HEK293 (cell line): Measurements from ENCODE around the gene CYP4F11.

Experiments
- CTCF ChIA-PET: fragments of 350-600 bp; formaldehyde crosslinking; extraction: SDS; loops from one replicate; lab custom pipeline; 2021; ENCODE audit warnings: antibody characterized with exemption; lab: Yijun Ruan, JAX
- POLR2A ChIA-PET: fragments of 300-600 bp; formaldehyde crosslinking; extraction: SDS; loops from one replicate; lab custom pipeline; 2020; ENCODE audit warnings: antibody characterized with exemption, inconsistent platforms; lab: Yijun Ruan, JAX
- H3K27ac ChIP-seq: fragments of 200-500 bp; sonication (Bioruptor generic); 2 replicates; pipeline ENCODE4 v1.5.1; 2014; ENCODE audit warnings: low read depth, low read length, control low read depth, inconsistent platforms; ENCODE audit errors: extremely low read depth
- H3K36me3 ChIP-seq, 2 experiments: fragments of 200-500 bp in 1 of 2; sonication (Bioruptor generic) in 1 of 2; 1 replicate in 1 of 2; 2 replicates in 1 of 2; pipeline ENCODE4 v1.5.1; 2014 to 2017; ENCODE audit warnings: inconsistent platforms in 2 of 2, low read length in 2 of 2; ENCODE audit not compliant: control insufficient read depth in 2 of 2, insufficient read depth in 1 of 2
- H3K4me1 ChIP-seq: fragments of 200-500 bp; sonication (Bioruptor generic); 2 replicates; pipeline ENCODE4 v1.5.1; 2014; ENCODE audit warnings: mild to moderate bottlenecking, low read length, inconsistent platforms; ENCODE audit not compliant: control insufficient read depth, insufficient read depth
- H3K4me3 ChIP-seq: 2 replicates; pipeline ENCODE4 v1.5.1; 2011; ENCODE audit warnings: low read depth, mild to moderate bottlenecking, control low read depth, low read length, moderate library complexity
- H3K9me3 ChIP-seq: fragments of 200-500 bp; sonication (Bioruptor generic); 2 replicates; pipeline ENCODE4 v1.5.1; 2014; ENCODE audit warnings: low read depth, low read length, inconsistent platforms; ENCODE audit not compliant: control insufficient read depth, insufficient read depth
- BCL11B ChIP-seq: fragments of 450-650 bp; formaldehyde crosslinking; IDR thresholded peaks from 2 replicates; pipeline ENCODE4 v1.5.1; 2016; ENCODE audit warnings: low read depth, missing biosample characterization, missing genetic modification characterization
- PRDM1 ChIP-seq: fragments of 450-650 bp; formaldehyde crosslinking; IDR thresholded peaks from 2 replicates; pipeline ENCODE4; 2016; ENCODE audit warnings: missing biosample characterization, missing genetic modification characterization
- TRIM28 ChIP-seq: IDR thresholded peaks from 2 replicates; pipeline ENCODE4 v1.6.1; 2011; ENCODE audit warnings: low read length, control low read depth, borderline replicate concordance
- ZFP69B ChIP-seq: fragments of 450-650 bp; formaldehyde crosslinking; IDR thresholded peaks from 2 replicates; pipeline ENCODE4 v1.5.1; 2016; ENCODE audit warnings: missing biosample characterization, missing genetic modification characterization
- ZNF155 ChIP-seq: fragments of 450-650 bp; formaldehyde crosslinking; IDR thresholded peaks from 2 replicates; pipeline ENCODE4 v1.5.1; 2016; ENCODE audit warnings: missing biosample characterization, missing genetic modification characterization
- ZNF2 ChIP-seq: fragments of 450-650 bp; formaldehyde crosslinking; IDR thresholded peaks from 2 replicates; pipeline ENCODE4 v1.5.1; 2016; ENCODE audit warnings: missing biosample characterization, missing genetic modification characterization
- ZNF239 ChIP-seq: fragments of 450-650 bp; formaldehyde crosslinking; IDR thresholded peaks from 2 replicates; pipeline ENCODE4 v1.5.1; 2016; ENCODE audit warnings: missing biosample characterization, missing genetic modification characterization
- ZNF311 ChIP-seq: fragments of 450-650 bp; formaldehyde crosslinking; IDR thresholded peaks from 2 replicates; pipeline ENCODE4 v1.5.1; 2017; ENCODE audit warnings: missing biosample characterization, missing genetic modification characterization, borderline replicate concordance
- ZNF335 ChIP-seq: fragments of 450-650 bp; formaldehyde crosslinking; conservative IDR thresholded peaks from 2 replicates; pipeline ENCODE4 v1.5.1; 2016; ENCODE audit warnings: missing biosample characterization, missing genetic modification characterization
- ZNF394 ChIP-seq: fragments of 450-650 bp; formaldehyde crosslinking; IDR thresholded peaks from 2 replicates; pipeline ENCODE4 v1.5.1; 2016; ENCODE audit warnings: missing biosample characterization, missing genetic modification characterization, mild to moderate bottlenecking, moderate library complexity, borderline replicate concordance
- ZNF416 ChIP-seq: fragments of 450-650 bp; formaldehyde crosslinking; IDR thresholded peaks from 2 replicates; pipeline ENCODE4 v1.5.1; 2016; ENCODE audit warnings: missing biosample characterization, missing genetic modification characterization
- ZNF433 ChIP-seq: fragments of 450-650 bp; formaldehyde crosslinking; IDR thresholded peaks from 2 replicates; pipeline ENCODE4 v1.5.1; 2016; ENCODE audit warnings: missing biosample characterization, missing genetic modification characterization, low read depth
- ZNF514 ChIP-seq: fragments of 450-650 bp; formaldehyde crosslinking; IDR thresholded peaks from 2 replicates; pipeline ENCODE4 v1.5.1; 2016; ENCODE audit warnings: missing biosample characterization, missing genetic modification characterization
- ZNF544 ChIP-seq: fragments of 450-650 bp; formaldehyde crosslinking; IDR thresholded peaks from 2 replicates; pipeline ENCODE4 v1.5.0; 2017; ENCODE audit warnings: missing biosample characterization, missing genetic modification characterization
- ZNF600 ChIP-seq: fragments of 450-650 bp; formaldehyde crosslinking; IDR thresholded peaks from 2 replicates; pipeline ENCODE4 v1.5.1; 2016; ENCODE audit warnings: missing biosample characterization, missing genetic modification characterization
- ZNF629 ChIP-seq: fragments of 450-650 bp; formaldehyde crosslinking; IDR thresholded peaks from 2 replicates; pipeline ENCODE4 v1.5.1; 2017; ENCODE audit warnings: missing biosample characterization, missing genetic modification characterization
- ZNF658 ChIP-seq: fragments of 450-650 bp; formaldehyde crosslinking; IDR thresholded peaks from 2 replicates; pipeline ENCODE4; 2016; ENCODE audit warnings: missing biosample characterization, missing genetic modification characterization
- ZNF701 ChIP-seq: fragments of 450-650 bp; formaldehyde crosslinking; IDR thresholded peaks from 2 replicates; pipeline ENCODE4 v1.5.1; 2016; ENCODE audit warnings: missing biosample characterization, missing genetic modification characterization
- ZNF777 ChIP-seq: fragments of 450-650 bp; formaldehyde crosslinking; IDR thresholded peaks from 2 replicates; pipeline ENCODE4 v1.5.1; 2017; ENCODE audit warnings: missing biosample characterization, missing genetic modification characterization, borderline replicate concordance
- ZXDB ChIP-seq: fragments of 450-650 bp; formaldehyde crosslinking; IDR thresholded peaks from 2 replicates; pipeline ENCODE4 v1.5.1; 2016; ENCODE audit warnings: missing biosample characterization, missing genetic modification characterization
- TF ChIP-seq, protein P1 (sequence below): fragments of 450-650 bp; formaldehyde crosslinking; IDR thresholded peaks from 2 replicates; pipeline ENCODE4 v1.5.1; 2016; ENCODE audit warnings: missing biosample characterization, missing genetic modification characterization
- TF ChIP-seq, protein P2 (sequence below): fragments of 450-650 bp; formaldehyde crosslinking; IDR thresholded peaks from 2 replicates; pipeline ENCODE4 v1.5.1; 2016; ENCODE audit warnings: missing biosample characterization, missing genetic modification characterization
- TF ChIP-seq, protein P3 (sequence below): fragments of 450-650 bp; formaldehyde crosslinking; IDR thresholded peaks from 2 replicates; pipeline ENCODE4 v1.5.1; 2017; ENCODE audit warnings: missing biosample characterization, missing genetic modification characterization
- TF ChIP-seq, protein P4 (sequence below): fragments of 450-650 bp; formaldehyde crosslinking; IDR thresholded peaks from 2 replicates; pipeline ENCODE4 v1.5.1; 2016; ENCODE audit warnings: missing biosample characterization, missing genetic modification characterization
- TF ChIP-seq, protein P5 (sequence below): fragments of 450-650 bp; formaldehyde crosslinking; IDR thresholded peaks from 2 replicates; pipeline ENCODE4 v1.5.1; 2016; ENCODE audit warnings: missing biosample characterization, missing genetic modification characterization

The CYP4F11 gene

DNA sequence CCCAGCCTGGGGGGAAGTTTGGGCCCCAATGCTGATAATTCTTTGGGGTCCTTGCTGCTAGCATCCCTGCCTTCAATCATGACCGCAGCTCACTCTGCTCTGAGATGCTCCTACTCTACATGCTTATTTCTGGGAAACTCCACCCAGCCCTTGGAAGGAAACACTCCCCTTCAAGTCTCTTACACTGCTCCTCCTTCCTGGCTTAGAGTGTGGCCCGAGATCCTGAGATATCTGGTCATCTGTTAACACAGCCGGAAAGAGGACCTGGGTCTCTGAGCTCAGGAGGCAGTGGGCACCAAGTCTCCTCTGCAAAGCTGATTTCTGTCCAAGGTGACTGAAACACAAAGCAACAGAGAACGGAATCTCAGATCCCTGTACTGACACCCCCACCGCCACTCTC is 69.5 kb downstream of the CYP4F11 start (continued):
- TF ChIP-seq ZNF416 (tag by site-specific recombination) (no peak), TRIM28 (no peak)
- TF ChIP-seq, protein P1, sequence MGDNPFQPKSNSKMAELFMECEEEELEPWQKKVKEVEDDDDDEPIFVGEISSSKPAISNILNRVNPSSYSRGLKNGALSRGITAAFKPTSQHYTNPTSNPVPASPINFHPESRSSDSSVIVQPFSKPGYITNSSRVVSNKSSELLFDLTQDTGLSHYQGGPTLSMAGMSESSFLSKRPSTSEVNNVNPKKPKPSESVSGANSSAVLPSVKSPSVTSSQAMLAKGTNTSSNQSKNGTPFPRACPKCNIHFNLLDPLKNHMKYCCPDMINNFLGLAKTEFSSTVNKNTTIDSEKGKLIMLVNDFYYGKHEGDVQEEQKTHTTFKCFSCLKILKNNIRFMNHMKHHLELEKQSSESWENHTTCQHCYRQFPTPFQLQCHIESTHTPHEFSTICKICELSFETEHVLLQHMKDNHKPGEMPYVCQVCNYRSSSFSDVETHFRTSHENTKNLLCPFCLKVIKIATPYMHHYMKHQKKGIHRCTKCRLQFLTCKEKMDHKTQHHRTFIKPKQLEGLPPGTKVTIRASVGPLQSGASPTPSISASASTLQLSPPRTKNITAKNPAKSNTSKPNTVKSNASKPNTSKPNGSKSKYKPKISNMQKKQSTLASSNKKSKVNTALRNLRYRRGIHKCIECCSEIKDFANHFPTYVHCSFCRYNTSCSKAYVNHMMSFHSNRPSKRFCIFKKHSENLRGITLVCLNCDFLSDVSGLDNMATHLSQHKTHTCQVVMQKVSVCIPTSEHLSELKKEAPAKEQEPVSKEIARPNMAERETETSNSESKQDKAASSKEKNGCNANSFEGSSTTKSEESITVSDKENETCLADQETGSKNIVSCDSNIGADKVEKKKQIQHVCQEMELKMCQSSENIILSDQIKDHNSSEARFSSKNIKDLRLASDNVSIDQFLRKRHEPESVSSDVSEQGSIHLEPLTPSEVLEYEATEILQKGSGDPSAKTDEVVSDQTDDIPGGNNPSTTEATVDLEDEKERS (tag by site-specific recombination): no peak

DNA sequence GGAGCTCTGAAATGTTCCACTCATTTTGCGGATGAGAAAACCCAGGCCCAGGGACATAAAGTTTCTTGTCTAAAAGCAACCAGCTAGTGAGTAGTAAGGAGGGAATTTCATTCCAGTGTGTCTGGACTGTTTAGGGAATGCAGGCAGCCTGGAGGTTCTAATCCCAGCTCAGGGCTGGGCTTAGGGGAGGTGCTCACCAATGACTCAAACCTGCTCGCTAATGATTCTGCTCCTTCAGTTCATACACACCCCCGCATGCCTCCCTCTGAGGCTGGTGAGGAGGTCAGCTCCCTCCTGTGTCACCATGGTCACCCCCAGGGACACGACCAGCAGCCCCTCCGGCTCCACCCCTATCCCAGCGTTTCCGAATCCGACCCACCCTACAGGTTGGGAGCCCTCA is 71.1 kb downstream of the CYP4F11 start:
- H3K4me1 ChIP-seq: no peaks in the 10 kb centered on the region
- ChIA-PET POLR2A (no interaction called here), CTCF (no interaction called here)

DNA sequence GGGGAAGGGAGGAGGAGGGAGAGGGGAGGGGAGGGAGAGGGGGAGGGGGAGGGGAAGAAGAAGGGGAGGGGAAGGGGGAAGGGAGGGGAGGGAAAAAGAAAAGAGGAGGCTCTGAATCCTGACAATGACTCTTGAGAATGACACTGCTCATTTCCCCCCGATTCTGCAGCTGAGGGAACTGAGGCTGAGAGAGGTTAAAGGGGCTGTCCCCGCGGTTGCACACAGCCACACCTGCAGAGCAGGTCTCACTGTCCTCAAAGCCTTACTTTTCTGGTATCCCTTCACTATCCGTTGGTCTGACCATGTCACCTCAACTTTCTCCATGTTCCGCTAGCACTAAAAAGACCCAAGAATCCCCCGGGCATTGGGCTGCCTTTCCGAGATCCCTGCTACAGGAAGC is 71.9 kb downstream of the CYP4F11 start:
- POLR2A ChIA-PET: no interaction called here
- Histone ChIP-seq H3K27ac (no peak overlapping the region), H3K9me3 (no peaks in the 10 kb centered on the region), H3K4me1 (no peaks in the 10 kb centered on the region), H3K4me3 (no peak overlapping the region), H3K36me3 (no peaks in the 10 kb centered on the region)
- no peak for TF ChIP-seq ZNF658
- TF ChIP-seq, protein P2, sequence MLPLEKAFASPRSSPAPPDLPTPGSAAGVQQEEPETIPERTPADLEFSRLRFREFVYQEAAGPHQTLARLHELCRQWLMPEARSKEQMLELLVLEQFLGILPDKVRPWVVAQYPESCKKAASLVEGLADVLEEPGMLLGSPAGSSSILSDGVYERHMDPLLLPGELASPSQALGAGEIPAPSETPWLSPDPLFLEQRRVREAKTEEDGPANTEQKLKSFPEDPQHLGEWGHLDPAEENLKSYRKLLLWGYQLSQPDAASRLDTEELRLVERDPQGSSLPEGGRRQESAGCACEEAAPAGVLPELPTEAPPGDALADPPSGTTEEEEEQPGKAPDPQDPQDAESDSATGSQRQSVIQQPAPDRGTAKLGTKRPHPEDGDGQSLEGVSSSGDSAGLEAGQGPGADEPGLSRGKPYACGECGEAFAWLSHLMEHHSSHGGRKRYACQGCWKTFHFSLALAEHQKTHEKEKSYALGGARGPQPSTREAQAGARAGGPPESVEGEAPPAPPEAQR (tag by site-specific recombination): no peak
- no peak for TF ChIP-seq ZNF2 (tag by site-specific recombination)
- TF ChIP-seq ZNF394 (tag by site-specific recombination): no peak
- TF ChIP-seq ZNF335 (tag by site-specific recombination): no peak
- TF ChIP-seq ZNF514 (tag by site-specific recombination): no peak
- TF ChIP-seq ZNF311 (tag by site-specific recombination): no peak
- no peak for TF ChIP-seq BCL11B
- no peak for TF ChIP-seq ZFP69B (tag by site-specific recombination)
- TF ChIP-seq ZNF433 (tag by site-specific recombination): no peak
- no peak for TF ChIP-seq PRDM1 (tag by site-specific recombination)
- TF ChIP-seq, protein P3, sequence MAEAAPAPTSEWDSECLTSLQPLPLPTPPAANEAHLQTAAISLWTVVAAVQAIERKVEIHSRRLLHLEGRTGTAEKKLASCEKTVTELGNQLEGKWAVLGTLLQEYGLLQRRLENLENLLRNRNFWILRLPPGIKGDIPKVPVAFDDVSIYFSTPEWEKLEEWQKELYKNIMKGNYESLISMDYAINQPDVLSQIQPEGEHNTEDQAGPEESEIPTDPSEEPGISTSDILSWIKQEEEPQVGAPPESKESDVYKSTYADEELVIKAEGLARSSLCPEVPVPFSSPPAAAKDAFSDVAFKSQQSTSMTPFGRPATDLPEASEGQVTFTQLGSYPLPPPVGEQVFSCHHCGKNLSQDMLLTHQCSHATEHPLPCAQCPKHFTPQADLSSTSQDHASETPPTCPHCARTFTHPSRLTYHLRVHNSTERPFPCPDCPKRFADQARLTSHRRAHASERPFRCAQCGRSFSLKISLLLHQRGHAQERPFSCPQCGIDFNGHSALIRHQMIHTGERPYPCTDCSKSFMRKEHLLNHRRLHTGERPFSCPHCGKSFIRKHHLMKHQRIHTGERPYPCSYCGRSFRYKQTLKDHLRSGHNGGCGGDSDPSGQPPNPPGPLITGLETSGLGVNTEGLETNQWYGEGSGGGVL: no peak
- TF ChIP-seq ZNF701 (tag by site-specific recombination): no peak
- TF ChIP-seq ZNF777: no peak
- TF ChIP-seq, protein P4, sequence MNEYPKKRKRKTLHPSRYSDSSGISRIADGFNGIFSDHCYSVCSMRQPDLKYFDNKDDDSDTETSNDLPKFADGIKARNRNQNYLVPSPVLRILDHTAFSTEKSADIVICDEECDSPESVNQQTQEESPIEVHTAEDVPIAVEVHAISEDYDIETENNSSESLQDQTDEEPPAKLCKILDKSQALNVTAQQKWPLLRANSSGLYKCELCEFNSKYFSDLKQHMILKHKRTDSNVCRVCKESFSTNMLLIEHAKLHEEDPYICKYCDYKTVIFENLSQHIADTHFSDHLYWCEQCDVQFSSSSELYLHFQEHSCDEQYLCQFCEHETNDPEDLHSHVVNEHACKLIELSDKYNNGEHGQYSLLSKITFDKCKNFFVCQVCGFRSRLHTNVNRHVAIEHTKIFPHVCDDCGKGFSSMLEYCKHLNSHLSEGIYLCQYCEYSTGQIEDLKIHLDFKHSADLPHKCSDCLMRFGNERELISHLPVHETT: no peak
- no peak for TF ChIP-seq ZNF600
- no peak for TF ChIP-seq ZNF629 (tag by site-specific recombination)
- TF ChIP-seq ZNF155 (tag by site-specific recombination): no peak
- CTCF ChIA-PET: no interaction called here

More for the DNA sequence above, 71.1 kb downstream of the CYP4F11 start:
- no peak overlapping the region for H3K4me3 ChIP-seq
- TF ChIP-seq ZNF239 (tag by site-specific recombination): no peak
- no peak for TF ChIP-seq ZXDB (tag by site-specific recombination)
- TF ChIP-seq ZNF544 (tag by site-specific recombination): no peak
- TF ChIP-seq, protein P5, sequence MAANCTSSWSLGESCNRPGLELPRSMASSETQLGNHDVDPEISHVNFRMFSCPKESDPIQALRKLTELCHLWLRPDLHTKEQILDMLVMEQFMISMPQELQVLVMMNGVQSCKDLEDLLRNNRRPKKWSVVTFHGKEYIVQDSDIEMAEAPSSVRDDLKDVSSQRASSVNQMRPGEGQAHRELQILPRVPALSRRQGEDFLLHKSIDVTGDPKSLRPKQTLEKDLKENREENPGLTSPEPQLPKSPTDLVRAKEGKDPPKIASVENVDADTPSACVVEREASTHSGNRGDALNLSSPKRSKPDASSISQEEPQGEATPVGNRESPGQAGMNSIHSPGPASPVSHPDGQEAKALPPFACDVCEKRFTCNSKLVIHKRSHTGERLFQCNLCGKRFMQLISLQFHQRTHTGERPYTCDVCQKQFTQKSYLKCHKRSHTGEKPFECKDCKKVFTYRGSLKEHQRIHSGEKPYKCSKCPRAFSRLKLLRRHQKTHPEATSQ (tag by site-specific recombination): no peak
- H3K36me3 ChIP-seq: no peaks in the 10 kb centered on the region
- H3K27ac ChIP-seq: no peak overlapping the region
- H3K9me3 ChIP-seq: no peaks in the 10 kb centered on the region
